Endothelial cell of umbilical vein (primary cell): ENCODE data around the gene CA14.

Source experiments
- EZH2 ChIP-seq: IDR thresholded peaks from 2 replicates; pipeline ENCODE4 v1.6.1; 2012; ENCODE audit warnings: borderline replicate concordance, low read depth, mild to moderate bottlenecking, moderate library complexity, low read length, inconsistent platforms; ENCODE audit not compliant: severe bottlenecking
- FOS ChIP-seq: IDR thresholded peaks from 2 replicates; pipeline ENCODE4 v1.6.1; 2011; ENCODE audit warnings: mild to moderate bottlenecking, low read length, moderate library complexity, borderline replicate concordance; ENCODE audit not compliant: insufficient read depth
- GATA2 ChIP-seq: IDR thresholded peaks from 2 replicates; pipeline ENCODE4 v1.7.0; 2011; ENCODE audit warnings: low read depth, mild to moderate bottlenecking, moderate library complexity, mixed read lengths, low read length; ENCODE audit not compliant: insufficient read length, insufficient read depth
- JUN ChIP-seq: IDR thresholded peaks from 2 replicates; pipeline ENCODE4 v1.6.1; 2011; ENCODE audit warnings: borderline replicate concordance, low read depth; ENCODE audit not compliant: insufficient read length, insufficient read depth
- MYC ChIP-seq: IDR thresholded peaks from one replicate; pipeline ENCODE4 v1.6.1; 2011; ENCODE audit warnings: mild to moderate bottlenecking, low read depth, low read length
- POLR2A ChIP-seq: IDR thresholded peaks from 2 replicates; pipeline ENCODE4 v1.6.1; 2012; ENCODE audit warnings: low read depth, mild to moderate bottlenecking, control low read depth, low read length
- POLR2AphosphoS5 ChIP-seq: IDR thresholded peaks from 2 replicates; pipeline ENCODE4 v1.6.1; 2012; ENCODE audit warnings: low read depth, mild to moderate bottlenecking, control low read depth, low read length, moderate library complexity; ENCODE audit not compliant: insufficient read depth
- TF ChIP-seq, protein P1 (sequence below), 2 donors: IDR thresholded peaks; 1 replicate in 1 of 2; 2 replicates in 1 of 2; pipeline ENCODE4 v1.5.1; 2011; ENCODE audit warnings: low read length in 2 of 2, mild to moderate bottlenecking in 2 of 2, moderate library complexity in 2 of 2, control low read depth in 1 of 2, inconsistent platforms in 1 of 2, low read depth in 1 of 2; ENCODE audit not compliant: insufficient read depth in 1 of 2; ENCODE audit errors: extremely low read depth in 1 of 2
- TF ChIP-seq, protein P2 (sequence below): IDR thresholded peaks from 2 replicates; pipeline ENCODE4 v1.6.1; 2011; ENCODE audit not compliant: insufficient read depth, insufficient read length

DNA sequence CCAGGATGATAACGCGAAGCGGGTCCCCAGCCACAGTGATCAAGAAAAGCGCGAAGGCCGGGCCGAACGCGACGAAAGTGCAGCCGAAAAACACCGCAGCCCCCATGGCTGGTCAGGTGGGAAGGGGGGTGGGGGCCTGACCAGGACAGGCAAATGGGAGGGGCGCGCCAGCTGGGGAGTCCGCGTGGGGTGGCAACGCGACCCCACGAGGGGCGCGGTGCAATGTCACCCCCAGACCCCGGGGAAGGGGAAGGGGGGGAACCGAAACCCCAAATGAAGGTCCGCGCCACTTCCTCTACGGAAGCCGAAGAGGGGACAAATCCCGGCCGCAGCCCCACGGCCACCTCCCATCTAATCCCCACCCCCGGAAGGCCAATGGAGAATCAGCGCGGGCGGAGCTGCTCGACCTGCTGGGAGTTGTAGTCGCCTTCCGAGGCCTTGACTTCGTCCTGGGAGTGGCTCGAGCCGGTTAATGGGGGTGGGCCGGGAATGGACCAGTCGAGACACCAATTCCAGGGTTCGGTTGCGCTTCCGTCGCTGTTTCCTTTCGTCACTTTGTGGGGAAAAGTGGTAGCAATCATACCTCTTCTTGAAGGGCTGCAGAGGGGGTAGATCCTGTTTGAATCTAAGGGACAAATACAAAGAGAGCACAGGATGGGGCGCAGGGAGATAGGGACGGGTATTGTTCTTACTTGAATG, 11.3 kb downstream of the CA14 start, which contains the start of gene APH1A:
- TF ChIP-seq JUN (no peak), EZH2 (no peak), POLR2AphosphoS5 (peak; percentile 61), POLR2A (peak; percentile 26), GATA2 (no peak), MYC (no peak), FOS (no peak)
- TF ChIP-seq, protein P1, sequence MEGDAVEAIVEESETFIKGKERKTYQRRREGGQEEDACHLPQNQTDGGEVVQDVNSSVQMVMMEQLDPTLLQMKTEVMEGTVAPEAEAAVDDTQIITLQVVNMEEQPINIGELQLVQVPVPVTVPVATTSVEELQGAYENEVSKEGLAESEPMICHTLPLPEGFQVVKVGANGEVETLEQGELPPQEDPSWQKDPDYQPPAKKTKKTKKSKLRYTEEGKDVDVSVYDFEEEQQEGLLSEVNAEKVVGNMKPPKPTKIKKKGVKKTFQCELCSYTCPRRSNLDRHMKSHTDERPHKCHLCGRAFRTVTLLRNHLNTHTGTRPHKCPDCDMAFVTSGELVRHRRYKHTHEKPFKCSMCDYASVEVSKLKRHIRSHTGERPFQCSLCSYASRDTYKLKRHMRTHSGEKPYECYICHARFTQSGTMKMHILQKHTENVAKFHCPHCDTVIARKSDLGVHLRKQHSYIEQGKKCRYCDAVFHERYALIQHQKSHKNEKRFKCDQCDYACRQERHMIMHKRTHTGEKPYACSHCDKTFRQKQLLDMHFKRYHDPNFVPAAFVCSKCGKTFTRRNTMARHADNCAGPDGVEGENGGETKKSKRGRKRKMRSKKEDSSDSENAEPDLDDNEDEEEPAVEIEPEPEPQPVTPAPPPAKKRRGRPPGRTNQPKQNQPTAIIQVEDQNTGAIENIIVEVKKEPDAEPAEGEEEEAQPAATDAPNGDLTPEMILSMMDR (IDR thresholded peaks at IDR 0.05; ENCODE audit: extremely low read depth in 1 of 2, insufficient read depth in 1 of 2, low read depth in 1 of 2, low read length in 2 of 2): no peak
- TF ChIP-seq, protein P2, sequence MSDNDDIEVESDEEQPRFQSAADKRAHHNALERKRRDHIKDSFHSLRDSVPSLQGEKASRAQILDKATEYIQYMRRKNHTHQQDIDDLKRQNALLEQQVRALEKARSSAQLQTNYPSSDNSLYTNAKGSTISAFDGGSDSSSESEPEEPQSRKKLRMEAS: no peak
